Psoas muscle (tissue), 8 donors: ENCODE measurements around the gene PLK5. TPM values are rescaled to one million over a fixed set of nuclear protein-coding genes. Genes with fewer than 3 reads are reported as not detected.

Experiments used
- ATAC-seq, 4 donors: fragments of 200-7000 bp; cut with Tn5 transposase; one replicate each; pipeline ENCODE4 v1.9.1; 2020; ENCODE audit warnings: moderate library complexity in 3 of 4, mild to moderate bottlenecking in 2 of 4
- DNase-seq, 2 donors: peaks; one replicate each; pipeline ENCODE4 v3.0.0-alpha.2; 2020
- H3K27ac ChIP-seq: fragments of 200-600 bp; one replicate; pipeline ENCODE4 v1.8.0; 2022
- H3K27me3 ChIP-seq, 3 donors: fragments of 200-600 bp in 1 of 3; one replicate each; pipeline versions ENCODE4 v1.6.1 to v1.8.0; 2013 to 2022; ENCODE audit warnings: low read length in 2 of 3, mild to moderate bottlenecking in 2 of 3, moderate library complexity in 1 of 3; ENCODE audit not compliant: insufficient read depth in 3 of 3
- H3K36me3 ChIP-seq, 2 donors: fragments of 200-600 bp in 1 of 2; one replicate each; pipeline versions ENCODE4 v1.6.1 to v1.8.0; 2013 to 2022; ENCODE audit warnings: low read depth in 1 of 2, mild to moderate bottlenecking in 1 of 2, moderate library complexity in 1 of 2; ENCODE audit not compliant: insufficient read depth in 1 of 2
- H3K4me1 ChIP-seq: fragments of 200-600 bp; one replicate; pipeline ENCODE4 v1.8.0; 2022
- H3K4me3 ChIP-seq: fragments of 200-600 bp; one replicate; pipeline ENCODE4 v1.8.0; 2022; ENCODE audit warnings: mild to moderate bottlenecking
- H3K9me3 ChIP-seq: fragments of 200-600 bp; one replicate; pipeline ENCODE4 v1.8.0; 2022
- CTCF ChIP-seq: fragments of 200-600 bp; IDR thresholded peaks from one replicate; pipeline ENCODE4 v1.8.0; 2022; ENCODE audit warnings: antibody characterized with exemption
- WGBS, 3 donors: extraction: QIAGEN DNeasy Blood & Tissue Kit; methylation state at CpG; one replicate each; pipeline versions ENCODE4 v1.1.6 to v1.1.7; 2013; 5-methylcytosine and 5-hydroxymethylcytosine counted together
- intact Hi-C, 2 donors: fragments of 100-400 bp; cut with DNase I; formaldehyde crosslinking; loops; one replicate each; pipeline versions ENCODE4 v1.11.0 to v1.14.2; 2022
- polyA plus RNA-seq, 3 donors: library from polyadenylated mRNA; stranded (reverse); fragments of 200-250 nt; gene quantifications; one replicate each; pipeline ENCODE4 v1.2.3, GENCODE V29; 2013
- total RNA-seq, 4 donors: library from RNA; stranded (reverse); fragmentation: NEBNext Ultra II Directional in 2 of 4; extraction: Animal tissue kit (Norgen Biotek cat#: 25700) in 2 of 4; gene quantifications; one replicate each; pipeline versions ENCODE4 v1.2.1 to v1.2.4, GENCODE V29; 2021 to 2023
- donor health status: healthy with polysubstance abuse.
- donor health status: DM: no; HTN: no; CAD: no; lungs with moderate emphysema.
- donor health status: Bipolar disorder and iron deficiency.
- donor health status: healthy.
- donor health status: DM: yes; HTN: yes; CAD: no.
- donor health status: DM: no; HTN: no; CAD: no.
- donor health status: DM: no; HTN: no; CAD: no.
- donor health status: DM: yes; HTN: yes; CAD: no.

Gene PLK5
- total and polyA plus RNA-seq, 7 donors: 0.03 to 0.35 TPM; not detected in 5

- 89 to 92% (median 91%) methylated on average over 70 to 77 of the region's 77 CpGs for WGBS, 3 donors
- peak; percentile 13 to 46 for DNase-seq
- no peak for TF ChIP-seq CTCF
- Histone ChIP-seq H3K9me3 (no peaks in the 10 kb centered on the region), H3K4me3 (no peak overlapping the region), H3K27ac (no peak overlapping the region), H3K27me3 (no peaks in the 10 kb centered on the region), H3K36me3 (no peaks in the 10 kb centered on the region), H3K4me1 (no peaks in the 10 kb centered on the region)
- intact Hi-C loops: no loop called here
- ATAC-seq: no peak
Observed at GRCh38 chr19:1483131-1483978, 40.5 kb upstream of the PLK5 start.

- no peak overlapping the region for H3K27ac ChIP-seq
- intact Hi-C loops: no loop called here
- no peak overlapping the region for H3K4me3 ChIP-seq
- H3K27me3 ChIP-seq: no peaks in the 10 kb centered on the region
- H3K9me3 ChIP-seq: no peaks in the 10 kb centered on the region
- no peaks in the 10 kb centered on the region for H3K4me1 ChIP-seq
- DNase-seq (peak in 1 of 2 donors; percentile 23), ATAC-seq (no peak)
- TF ChIP-seq CTCF: no peak
- 88 to 93% (median 88%) methylated on average over 21 to 23 of the region's 23 CpGs for WGBS, 3 donors
- no peaks in the 10 kb centered on the region for H3K36me3 ChIP-seq
Observed at GRCh38 chr19:1483979-1484428, 39.9 kb upstream of the PLK5 start.

GRCh38 chr19:1486720-1487575, 36.9 kb upstream of the PLK5 start:
- intact Hi-C loops: no loop called here
- ATAC-seq: no peak
- 92% methylated on average over 47 to 56 of the region's 56 CpGs for WGBS, 3 donors

More at GRCh38 chr19:1486720-1487575, 36.9 kb upstream of the PLK5 start:
- no peak for TF ChIP-seq CTCF
- no peaks in the 10 kb centered on the region for H3K27me3 ChIP-seq
- no peaks in the 10 kb centered on the region for H3K36me3 ChIP-seq
- peak in 1 of 2 donors; percentile 42 for DNase-seq
- H3K4me3 ChIP-seq: no peak overlapping the region
- H3K9me3 ChIP-seq: no peaks in the 10 kb centered on the region
- peaks cover 7% of the 10 kb centered on the region for H3K4me1 ChIP-seq
- H3K27ac ChIP-seq: no peak overlapping the region
